Heart left ventricle (tissue), 16 donors: ENCODE measurements around the gene PDE7B. TPM values are rescaled to one million over a fixed set of nuclear protein-coding genes. Genes with fewer than 3 reads are reported as not detected.

Experiments used
- ATAC-seq, 4 donors: fragments of 200-7000 bp; cut with Tn5 transposase; one replicate each; pipeline ENCODE4 v1.9.1; 2020 to 2022; ENCODE audit warnings: moderate library complexity in 4 of 4, mild to moderate bottlenecking in 3 of 4, moderate number of reproducible peaks in 1 of 4
- DNase-seq, 5 donors: peaks; one replicate each; pipeline ENCODE4 v3.0.0-alpha.2; 2020
- H3K27ac ChIP-seq, 12 donors: fragments of 200-600 bp; sonication (generic) in 4 of 12; one replicate each; pipeline versions ENCODE4 v1.5.0 to v1.8.0; 2016 to 2022; ENCODE audit warnings: mild to moderate bottlenecking in 2 of 12
- H3K27me3 ChIP-seq, 9 donors: fragments of 200-600 bp; sonication (generic) in 2 of 9; one replicate each; pipeline versions ENCODE4 v1.5.1 to v1.8.0; 2016 to 2022; ENCODE audit warnings: mild to moderate bottlenecking in 3 of 9
- H3K36me3 ChIP-seq, 9 donors: fragments of 200-600 bp; sonication (generic) in 2 of 9; one replicate each; pipeline versions ENCODE4 v1.5.0 to v1.8.0; 2018 to 2022; ENCODE audit warnings: mild to moderate bottlenecking in 2 of 9
- H3K4me1 ChIP-seq, 12 donors: fragments of 200-600 bp; sonication (generic) in 4 of 12; one replicate each; pipeline versions ENCODE4 v1.5.0 to v1.8.0; 2016 to 2022; ENCODE audit warnings: mild to moderate bottlenecking in 3 of 12
- H3K4me3 ChIP-seq, 12 donors: fragments of 200-600 bp; sonication (generic) in 4 of 12; one replicate each; pipeline versions ENCODE4 v1.5.0 to v1.8.0; 2017 to 2022; ENCODE audit warnings: mild to moderate bottlenecking in 9 of 12, moderate library complexity in 4 of 12
- H3K9me3 ChIP-seq, 12 donors: fragments of 200-600 bp; sonication (generic) in 4 of 12; one replicate each; pipeline versions ENCODE4 v1.5.0 to v1.8.0; 2016 to 2022; ENCODE audit warnings: mild to moderate bottlenecking in 1 of 12
- POLR2A ChIP-seq, 2 donors: fragments of 450-650 bp; IDR thresholded peaks; one replicate each; pipeline ENCODE4 v1.6.1; 2017; ENCODE audit warnings: antibody characterized with exemption in 2 of 2, mild to moderate bottlenecking in 2 of 2, moderate library complexity in 2 of 2
- WGBS, 4 donors: extraction: QIAGEN DNeasy Blood & Tissue Kit in 2 of 4; methylation state at CpG; one replicate each; pipeline versions ENCODE4 v1.1.5 to v1.1.7; 2013 to 2018; 5-methylcytosine and 5-hydroxymethylcytosine counted together
- intact Hi-C, 10 donors: fragments of 100-400 bp; cut with DNase I; formaldehyde crosslinking; loops; one replicate each; pipeline versions ENCODE4 v1.11.1 to v1.14.2; 2022
- polyA plus RNA-seq, 2 donors: library from polyadenylated mRNA; stranded (reverse); fragments of 200-250 nt; gene quantifications; one replicate each; pipeline ENCODE4 v1.2.3, GENCODE V29; 2013
- total RNA-seq, 9 donors: library from RNA; depleted of rRNA in 2 of 9; stranded (reverse); fragments of >200 nt in 2 of 9; fragmentation: NEBNext Ultra II Directional in 3 of 9; extraction: Animal tissue kit (Norgen Biotek cat#: 25700) in 3 of 9; gene quantifications; one replicate each; pipeline versions ENCODE4 v1.1.0 to v1.2.4, GENCODE V29; 2016 to 2023
- TF ChIP-seq, protein P1 (sequence below), 12 donors: fragments of 200-600 bp; sonication (generic) in 4 of 12; IDR thresholded peaks; one replicate each; pipeline versions ENCODE4 v1.5.0 to v1.8.0; 2018 to 2022; ENCODE audit warnings: antibody characterized with exemption in 12 of 12, mild to moderate bottlenecking in 5 of 12
- donor health status: ischemic (EF 13 %, LVEDD 7.1; RV severe dilation, severe dysfunction).
- donor health status: healthy with polysubstance abuse.
- donor health status: DM: no; HTN: yes; CAD: no.
- donor health status: DM: no; HTN: no; CAD: no.
- donor health status: ischemic (EF 25% LVEDD 6.9; RV normal size, moderate dysfunction).
- donor health status: ischemic (EF 25% LVEDD 5.7; RV mildly dilated, moderate dysfunction).
- donor health status: healthy.
- donor health status: DM: yes; HTN: yes; CAD: no.
- donor health status: ischemic (EF 35%, LVEDD 5.7; RV mildly dilated, moderate dysfunction).
- donor health status: nonischemic (EF 11% LVEDD 7.7; RV severe dilation, severe dysfunction).
- donor health status: DM: yes; HTN: yes; CAD: no.
- donor health status: PGD.
- donor health status: ischemic (EF 29% LVEDD 5.4; RV normal size, mild dysfunction).
- donor health status: nonischemic (EF 23%, LVEDD 6.1; RV moderate dilation, normal function).

Gene PDE7B
- total and polyA plus RNA-seq, 11 donors: 4.4 to 29.1 (median 9.0) TPM

DNA sequence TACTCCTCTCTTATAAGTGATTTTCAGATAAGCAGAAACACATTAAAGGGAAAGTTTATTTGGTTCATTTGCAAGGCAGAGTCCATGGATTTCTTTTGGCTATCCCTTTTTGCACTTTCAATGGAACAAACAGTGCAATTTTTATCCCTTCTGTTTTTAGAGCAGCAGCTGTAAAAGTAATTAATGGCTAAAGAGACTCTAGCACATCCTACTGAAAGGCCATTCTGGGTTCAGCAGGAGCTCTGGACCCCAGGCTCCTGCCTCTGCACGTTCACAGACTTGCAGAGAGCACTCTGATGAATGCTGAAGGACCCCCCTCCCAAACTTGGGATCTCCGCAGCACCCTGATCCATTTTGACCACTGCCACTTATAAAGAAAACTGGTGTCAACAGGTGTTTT, 40.3 kb upstream of the PDE7B start:
- no peak for DNase-seq
- intact Hi-C loops: loop anchor here in 1 of 10 donors (5.0 kb wide), 1 partner anchor 41 kb away; the partner anchor contains the start of gene PDE7B
- ATAC-seq: peak in 3 of 4 donors; percentile 45 to 79 (median 69)
- peaks cover 0 to 8% (median 0%) of the 10 kb centered on the region in 12 donors for H3K9me3 ChIP-seq
- H3K27ac ChIP-seq: peak overlapping the region in 9 of 12 donors; percentile 10 to 58 (median 41)
- TF ChIP-seq, protein P1, sequence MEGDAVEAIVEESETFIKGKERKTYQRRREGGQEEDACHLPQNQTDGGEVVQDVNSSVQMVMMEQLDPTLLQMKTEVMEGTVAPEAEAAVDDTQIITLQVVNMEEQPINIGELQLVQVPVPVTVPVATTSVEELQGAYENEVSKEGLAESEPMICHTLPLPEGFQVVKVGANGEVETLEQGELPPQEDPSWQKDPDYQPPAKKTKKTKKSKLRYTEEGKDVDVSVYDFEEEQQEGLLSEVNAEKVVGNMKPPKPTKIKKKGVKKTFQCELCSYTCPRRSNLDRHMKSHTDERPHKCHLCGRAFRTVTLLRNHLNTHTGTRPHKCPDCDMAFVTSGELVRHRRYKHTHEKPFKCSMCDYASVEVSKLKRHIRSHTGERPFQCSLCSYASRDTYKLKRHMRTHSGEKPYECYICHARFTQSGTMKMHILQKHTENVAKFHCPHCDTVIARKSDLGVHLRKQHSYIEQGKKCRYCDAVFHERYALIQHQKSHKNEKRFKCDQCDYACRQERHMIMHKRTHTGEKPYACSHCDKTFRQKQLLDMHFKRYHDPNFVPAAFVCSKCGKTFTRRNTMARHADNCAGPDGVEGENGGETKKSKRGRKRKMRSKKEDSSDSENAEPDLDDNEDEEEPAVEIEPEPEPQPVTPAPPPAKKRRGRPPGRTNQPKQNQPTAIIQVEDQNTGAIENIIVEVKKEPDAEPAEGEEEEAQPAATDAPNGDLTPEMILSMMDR (IDR thresholded peaks at IDR 0.05): no peak
- no peak for TF ChIP-seq POLR2A (IDR thresholded peaks at IDR 0.05)
- H3K4me1 ChIP-seq: peaks cover 0 to 24% (median 16%) of the 10 kb centered on the region in 12 donors
- no peaks in the 10 kb centered on the region for H3K36me3 ChIP-seq
- H3K27me3 ChIP-seq: no peaks in the 10 kb centered on the region
- 39 to 53% (median 42%) methylated on average over 2 of the region's 2 CpGs for WGBS, 4 donors
- H3K4me3 ChIP-seq: no peak overlapping the region

DNA sequence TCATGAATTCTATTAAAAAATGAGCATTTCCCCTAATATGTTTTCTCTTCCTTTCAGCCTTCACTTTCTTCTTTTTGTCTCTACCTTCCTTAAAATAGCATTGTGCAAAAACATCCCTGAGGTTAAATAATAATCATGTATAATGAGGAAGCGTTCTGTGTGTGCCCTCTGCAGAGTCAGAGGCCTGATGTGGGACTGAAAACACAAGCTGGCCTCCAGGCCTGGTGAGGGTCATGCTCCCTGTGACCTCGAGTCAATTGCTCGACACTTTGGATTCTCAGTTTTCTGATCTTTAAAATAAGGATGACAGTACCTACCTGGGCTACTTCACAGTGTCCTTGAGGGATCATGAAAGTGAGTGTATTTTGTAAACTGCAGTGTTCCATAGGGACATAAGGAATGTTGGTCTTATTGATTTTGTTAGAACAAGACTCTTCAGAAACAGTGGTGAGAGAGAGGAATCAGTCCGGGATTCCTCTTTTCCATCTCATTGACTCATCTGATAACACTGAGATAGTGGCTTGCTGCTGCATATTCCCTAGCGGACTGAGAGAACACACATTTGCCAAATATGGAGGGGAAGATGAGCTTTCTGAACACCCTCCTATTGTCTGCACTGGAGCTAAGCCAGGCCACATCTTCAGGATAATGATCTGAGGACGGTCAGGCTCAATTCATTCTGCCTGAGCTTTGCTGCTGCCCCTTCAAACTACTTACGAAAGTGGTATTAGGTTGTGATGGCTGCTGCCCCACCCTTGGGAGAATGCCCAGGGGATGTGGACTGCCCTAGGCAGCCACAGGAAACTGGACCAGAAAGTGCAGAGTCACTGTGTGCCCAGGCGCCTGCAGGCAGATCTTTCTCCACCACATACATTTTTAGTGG, 39.6 kb upstream of the PDE7B start:
- 58 to 72% (median 63%) methylated on average over 8 of the region's 8 CpGs for whole genome bisulfite sequencing, 4 donors
- Histone ChIP-seq H3K27me3 (peaks cover 0 to 2% (median 0%) of the 10 kb centered on the region in 9 donors), H3K4me1 (peaks cover 0 to 24% (median 16%) of the 10 kb centered on the region in 12 donors), H3K4me3 (no peak overlapping the region), H3K36me3 (no peaks in the 10 kb centered on the region), H3K27ac (peak overlapping the region; percentile 10 to 64 (median 38)), H3K9me3 (peaks cover 0 to 8% (median 0%) of the 10 kb centered on the region in 12 donors)
- ATAC-seq (peak in 3 of 4 donors; percentile 45 to 53 (median 51)), DNase-seq (peak in 3 of 5 donors; percentile 9 to 41 (median 31))
- intact Hi-C loops: loop anchor here in 1 of 10 donors (5.0 kb wide), 1 partner anchor 40 kb away; the partner anchor contains the start of gene PDE7B
- TF ChIP-seq, protein P1 (IDR thresholded peaks at IDR 0.05): no peak
- no peak for TF ChIP-seq POLR2A (IDR thresholded peaks at IDR 0.05)

DNA sequence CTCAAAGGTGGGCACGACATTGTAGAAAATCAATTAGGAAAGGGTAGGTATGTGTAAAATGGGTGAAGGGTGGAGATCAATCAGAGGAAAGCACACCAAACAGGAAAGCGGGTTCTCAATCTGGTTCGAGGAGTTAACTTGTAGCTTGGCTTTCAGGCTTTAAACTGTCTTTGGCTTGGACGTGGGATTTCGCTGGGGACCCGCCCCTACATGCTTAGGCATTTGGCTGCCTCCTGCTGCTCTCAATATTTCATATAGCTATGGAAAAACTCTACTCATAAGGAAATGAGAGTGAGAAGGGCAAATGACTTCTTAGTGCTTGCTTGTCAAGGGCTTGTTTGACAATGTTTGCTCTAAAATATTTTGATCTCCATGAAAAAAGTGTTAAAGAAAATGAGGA, 38.1 kb upstream of the PDE7B start:
- peaks cover 0 to 24% (median 16%) of the 10 kb centered on the region in 12 donors for H3K4me1 ChIP-seq
- no peaks in the 10 kb centered on the region for H3K36me3 ChIP-seq
- intact Hi-C loops: loop anchor here in 1 of 10 donors (5.0 kb wide), 1 partner anchor 39 kb away; the partner anchor contains the start of gene PDE7B
- no peak overlapping the region for H3K27ac ChIP-seq
- peaks cover 0 to 8% (median 0%) of the 10 kb centered on the region in 12 donors for H3K9me3 ChIP-seq
- H3K27me3 ChIP-seq: peaks cover 0 to 10% (median 0%) of the 10 kb centered on the region in 9 donors
- WGBS, 4 donors: 70 to 86% (median 78%) methylated on average over 6 of the region's 6 CpGs
- DNase-seq (no peak), ATAC-seq (no peak)
- no peak for TF ChIP-seq POLR2A (IDR thresholded peaks at IDR 0.05)
- TF ChIP-seq, protein P1 (IDR thresholded peaks at IDR 0.05): no peak
- H3K4me3 ChIP-seq: no peak overlapping the region

DNA sequence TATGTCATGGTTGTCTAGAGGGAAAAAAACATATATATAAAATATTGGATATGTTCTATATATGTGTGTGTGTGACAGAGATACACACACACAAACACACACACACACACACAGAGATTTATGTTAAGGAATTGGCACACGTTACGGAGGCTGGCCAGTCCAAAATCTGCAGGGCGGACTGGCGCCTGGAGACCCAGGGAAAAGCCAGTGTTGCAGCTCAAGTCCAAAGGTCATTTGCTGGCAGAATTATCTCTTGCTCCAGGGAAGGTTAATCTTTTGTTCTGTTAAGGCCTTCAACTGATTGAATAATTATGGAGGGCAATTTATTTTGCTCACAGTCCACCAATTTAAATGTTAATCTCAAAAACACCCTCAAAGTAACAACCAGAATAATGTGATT, 37.5 kb upstream of the PDE7B start:
- no peak for TF ChIP-seq POLR2A (IDR thresholded peaks at IDR 0.05)
- TF ChIP-seq, protein P1 (IDR thresholded peaks at IDR 0.05): no peak
- intact Hi-C loops: loop anchor here in 1 of 10 donors (5.0 kb wide), 1 partner anchor 38 kb away; the partner anchor contains the start of gene PDE7B
- H3K4me3 ChIP-seq: no peak overlapping the region
- H3K4me1 ChIP-seq: peaks cover 0 to 24% (median 16%) of the 10 kb centered on the region in 12 donors
- H3K27ac ChIP-seq: no peak overlapping the region
- H3K27me3 ChIP-seq: peaks cover 0 to 10% (median 0%) of the 10 kb centered on the region in 9 donors
- H3K9me3 ChIP-seq: peaks cover 0 to 8% (median 0%) of the 10 kb centered on the region in 12 donors
- DNase-seq: no peak
- WGBS, 4 donors: 97 to 98% (median 97%) methylated on average over 4 of the region's 4 CpGs
- H3K36me3 ChIP-seq: no peaks in the 10 kb centered on the region
- no peak for ATAC-seq
